ENCODE data around the gene BPIFB2.
"Not testable (repeated sequence)": the region's sequence is repeated elsewhere in the genome, so short reads cannot be mapped to it uniquely, and the experiment has no call there.

DNA sequence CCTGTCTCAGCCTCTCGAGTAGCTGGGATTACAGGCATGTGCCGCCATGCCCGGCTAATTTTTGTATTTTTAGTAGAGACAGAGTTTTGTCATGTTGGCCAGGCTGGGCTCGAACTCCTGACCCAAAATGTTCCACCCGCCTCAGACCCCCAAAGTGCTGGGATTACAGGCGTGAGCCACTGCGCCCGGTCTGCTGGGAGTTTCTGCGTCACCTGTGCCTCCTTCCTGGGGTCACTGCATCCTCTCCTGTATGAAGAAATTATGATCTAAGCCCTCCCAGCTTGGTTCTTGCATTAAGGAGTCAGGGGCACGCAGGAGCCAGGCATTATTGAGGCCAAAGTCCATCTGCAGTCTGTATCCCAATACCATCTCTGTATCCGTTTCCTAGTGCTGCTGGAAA, 44.9 kb upstream of the BPIFB2 start:
- TF ChIP-seq, protein P1, sequence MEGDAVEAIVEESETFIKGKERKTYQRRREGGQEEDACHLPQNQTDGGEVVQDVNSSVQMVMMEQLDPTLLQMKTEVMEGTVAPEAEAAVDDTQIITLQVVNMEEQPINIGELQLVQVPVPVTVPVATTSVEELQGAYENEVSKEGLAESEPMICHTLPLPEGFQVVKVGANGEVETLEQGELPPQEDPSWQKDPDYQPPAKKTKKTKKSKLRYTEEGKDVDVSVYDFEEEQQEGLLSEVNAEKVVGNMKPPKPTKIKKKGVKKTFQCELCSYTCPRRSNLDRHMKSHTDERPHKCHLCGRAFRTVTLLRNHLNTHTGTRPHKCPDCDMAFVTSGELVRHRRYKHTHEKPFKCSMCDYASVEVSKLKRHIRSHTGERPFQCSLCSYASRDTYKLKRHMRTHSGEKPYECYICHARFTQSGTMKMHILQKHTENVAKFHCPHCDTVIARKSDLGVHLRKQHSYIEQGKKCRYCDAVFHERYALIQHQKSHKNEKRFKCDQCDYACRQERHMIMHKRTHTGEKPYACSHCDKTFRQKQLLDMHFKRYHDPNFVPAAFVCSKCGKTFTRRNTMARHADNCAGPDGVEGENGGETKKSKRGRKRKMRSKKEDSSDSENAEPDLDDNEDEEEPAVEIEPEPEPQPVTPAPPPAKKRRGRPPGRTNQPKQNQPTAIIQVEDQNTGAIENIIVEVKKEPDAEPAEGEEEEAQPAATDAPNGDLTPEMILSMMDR (optimal IDR thresholded peaks at IDR 0.05 in 1 of 3, IDR thresholded peaks at IDR 0.05 in 1 of 3, conservative IDR thresholded peaks at IDR 0.05 in 1 of 3; ENCODE audit: extremely low read depth in 1 of 3, insufficient read depth in 2 of 3, low read length in 3 of 3) = not testable (repeated sequence)
- TF ChIP-seq EZH2 (IDR thresholded peaks at IDR 0.05; ENCODE audit: low read length) = not testable (repeated sequence)

Measured in keratinocyte (primary cell).